Adrenal gland (tissue), 12 donors: ENCODE data around the gene EHBP1L1. TPM values are rescaled to one million over a fixed set of nuclear protein-coding genes. Genes with fewer than 3 reads are reported as not detected.

ENCODE experiments used
- DNase-seq, 7 donors: peaks; one replicate each; pipeline ENCODE4 v3.0.0-alpha.2; 2019 to 2020
- H3K27ac ChIP-seq, 5 donors: fragments of 200-600 bp; sonication (generic) in 4 of 5; 1 replicate in 3 of 5; 2 replicates in 2 of 5; pipeline versions ENCODE4 v1.5.1 to v1.8.0; 2016 to 2020; ENCODE audit warnings: mild to moderate bottlenecking in 1 of 5
- H3K27me3 ChIP-seq: fragments of 200-600 bp; 2 replicates; pipeline ENCODE4 v1.8.0; 2021
- H3K36me3 ChIP-seq, 2 donors: fragments of 200-600 bp; replicated peaks in 1 of 2; 1 replicate in 1 of 2; 2 replicates in 1 of 2; pipeline versions ENCODE4 v1.5.1 to v1.8.0; 2018 to 2022
- H3K4me1 ChIP-seq, 2 donors: fragments of 200-600 bp; replicated peaks in 1 of 2; 1 replicate in 1 of 2; 2 replicates in 1 of 2; pipeline versions ENCODE4 v1.5.1 to v1.8.0; 2018 to 2021
- H3K4me3 ChIP-seq, 4 donors: fragments of 200-600 bp; sonication (generic) in 3 of 4; one replicate each; pipeline ENCODE4 v1.5.1; 2016 to 2018
- H3K9me3 ChIP-seq, 3 donors: fragments of 200-600 bp; sonication (generic) in 1 of 3; replicated peaks in 1 of 3; 1 replicate in 2 of 3; 2 replicates in 1 of 3; pipeline versions ENCODE4 v1.5.1 to v1.8.0; 2016 to 2021
- CTCF ChIP-seq, 6 experiments: fragments of 450-650 bp in 4 of 6; fragments of 200-600 bp in 2 of 6; sonication (generic) in 1 of 6; IDR thresholded peaks; 1 replicate in 5 of 6; 2 replicates in 1 of 6; pipeline versions ENCODE4 v1.5.1 to v1.8.0; 2016 to 2021; ENCODE audit warnings: antibody characterized with exemption in 6 of 6, mild to moderate bottlenecking in 2 of 6, moderate library complexity in 1 of 6
- POLR2A ChIP-seq, 2 donors: fragments of 450-650 bp; IDR thresholded peaks; one replicate each; pipeline ENCODE4 v1.6.1; 2017; ENCODE audit warnings: antibody characterized with exemption in 2 of 2, mild to moderate bottlenecking in 2 of 2, moderate library complexity in 1 of 2
- WGBS, 4 donors: extraction: QIAGEN DNeasy Blood & Tissue Kit in 2 of 4; methylation state at CpG; one replicate each; pipeline versions ENCODE4 v1.1.5 to v1.1.7; 2013 to 2017; 5-methylcytosine and 5-hydroxymethylcytosine counted together
- intact Hi-C, 2 donors: fragments of 100-400 bp; cut with DNase I; formaldehyde crosslinking; loops; one replicate each; pipeline versions ENCODE4 v1.14.1 to v1.15.0; 2022 to 2023
- polyA plus RNA-seq, 3 donors: library from polyadenylated mRNA; stranded (reverse); fragments of 200-250 nt in 2 of 3; fragments of 350-450 nt in 1 of 3; fragmentation: Illumina TruSeq in 1 of 3; extraction: RNeasy Lipid Tissue Mini Kit (QIAGEN cat#74804) in 1 of 3; gene quantifications; one replicate each; pipeline ENCODE4 v1.2.3, GENCODE V29; 2013 to 2014
- total RNA-seq, 9 donors: library from RNA; depleted of rRNA in 4 of 9; stranded (reverse); fragments of >200 nt in 4 of 9; fragments of 120-200 nt in 1 of 9; fragmentation: NEBNext Ultra II Directional in 1 of 9; extraction: Animal tissue kit (Norgen Biotek cat#: 25700) in 1 of 9; gene quantifications; one replicate each; pipeline versions ENCODE4 v1.1.0 to v1.2.4, GENCODE V29; 2013 to 2023
- donor health status: healthy with polysubstance abuse.
- donor health status: Bipolar disorder and iron deficiency.
- donor health status: DM: yes; HTN: yes; CAD: no.
- donor health status: DM: no; HTN: no; CAD: no.
- donor health status: DM: no; HTN: no; CAD: no.
- donor health status: DM: yes; HTN: yes; CAD: no.

The EHBP1L1 gene
- total and polyA plus RNA-seq, 12 donors, result 8.7 to 68.0 (median 34.5) TPM

- 5 to 6% (median 5%) methylated on average over 25 to 28 of the region's 28 CpGs for WGBS, 4 donors
- Histone ChIP-seq H3K4me3 (peak overlapping the region in 3 of 4 donors; percentile 62 to 87 (median 76)), H3K36me3 (peaks cover 0 to 3% of the 10 kb centered on the region in 2 donors), H3K9me3 (no peaks in the 10 kb centered on the region), H3K27ac (peak overlapping the region; percentile 84 to 97 (median 94)), H3K27me3 (no peaks in the 10 kb centered on the region), H3K4me1 (peaks cover 54 to 65% of the 10 kb centered on the region in 2 donors)
- intact Hi-C loops, result no loop called here
- no peak for DNase-seq
- peak in 1 of 2 donors; percentile 54 for TF ChIP-seq POLR2A (IDR thresholded peaks at IDR 0.05)
- TF ChIP-seq CTCF (IDR thresholded peaks at IDR 0.05), result no peak
Observed at GRCh38 chr11:65569164-65569972, 6.5 kb upstream of the EHBP1L1 start.

DNA sequence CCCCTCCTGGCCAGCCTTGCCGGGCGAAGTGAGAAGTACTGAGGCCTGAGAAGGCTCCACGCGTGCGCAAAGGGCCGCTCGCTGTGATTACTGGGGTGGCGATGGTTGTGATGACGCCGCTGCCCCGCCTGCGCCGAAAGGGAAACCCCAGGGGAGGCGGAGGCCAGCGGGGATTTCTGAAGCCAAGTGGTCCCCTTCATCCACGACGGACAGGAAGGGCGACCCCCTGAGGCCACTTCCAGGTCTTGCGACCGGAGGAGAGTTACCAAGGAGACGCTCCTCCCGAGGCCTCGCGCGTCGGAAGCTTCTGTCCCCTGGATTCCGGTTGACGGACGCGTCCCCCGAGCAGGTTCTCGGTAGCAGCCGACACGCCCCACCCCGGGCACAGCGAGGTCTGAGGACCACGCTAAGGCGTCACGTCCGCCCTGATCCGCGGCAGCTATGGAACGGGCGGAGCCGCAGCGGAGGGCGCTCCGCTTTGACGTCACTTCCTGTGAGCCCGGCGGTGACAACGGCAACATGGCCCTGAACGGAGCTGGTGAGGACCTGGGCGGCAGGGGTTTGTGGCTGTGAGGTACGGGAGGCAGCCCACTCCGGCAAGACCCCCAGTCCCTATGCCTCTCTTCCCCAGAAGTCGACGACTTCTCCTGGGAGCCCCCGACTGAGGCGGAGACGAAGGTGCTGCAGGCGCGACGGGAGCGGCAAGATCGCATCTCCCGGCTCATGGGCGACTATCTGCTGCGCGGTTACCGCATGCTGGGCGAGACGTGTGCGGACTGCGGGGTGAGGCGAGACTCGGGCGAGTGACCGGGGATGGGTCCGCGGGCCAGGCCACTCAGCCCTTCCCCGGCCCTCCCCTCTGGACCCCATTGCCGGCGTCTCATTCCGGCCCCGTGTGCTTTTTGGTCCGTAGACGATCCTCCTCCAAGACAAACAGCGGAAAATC, 5.6 kb upstream of the EHBP1L1 start, which contains the start of gene ZNRD2:
TSS of gene ZNRD2 (plus strand) at position 505 of the 946 bp plus-strand sequence. CDS start at position 520, 15 bp downstream.
- Histone ChIP-seq H3K4me3 (peak within 1 kb of the TSS; percentile 18 to 87 (median 69)), H3K27me3 (no peaks in the 10 kb centered on the region), H3K27ac (peak within 1 kb of the TSS; percentile 84 to 97 (median 94)), H3K9me3 (no peaks in the 10 kb centered on the region), H3K36me3 (peaks cover 0 to 3% of the 10 kb centered on the region in 2 donors), H3K4me1 (peaks cover 58 to 71% of the 10 kb centered on the region in 2 donors)
- TF ChIP-seq POLR2A (IDR thresholded peaks at IDR 0.05) (peak in 1 of 2 donors; percentile 76), CTCF (IDR thresholded peaks at IDR 0.05) (peak in 5 of 6 experiments; percentile 39 to 60 (median 49))
- DNase-seq, result peak; percentile 96 to 99 (median 99)
- intact Hi-C loops, result loop anchor here in 1 of 2 donors (5.0 kb wide), 1 partner anchor 42 kb away; the partner anchor contains the start of gene MAP3K11
- WGBS, 4 donors, result 0 to 3% (median 0%) methylated on average over 13 to 89 of the region's 89 CpGs

DNA sequence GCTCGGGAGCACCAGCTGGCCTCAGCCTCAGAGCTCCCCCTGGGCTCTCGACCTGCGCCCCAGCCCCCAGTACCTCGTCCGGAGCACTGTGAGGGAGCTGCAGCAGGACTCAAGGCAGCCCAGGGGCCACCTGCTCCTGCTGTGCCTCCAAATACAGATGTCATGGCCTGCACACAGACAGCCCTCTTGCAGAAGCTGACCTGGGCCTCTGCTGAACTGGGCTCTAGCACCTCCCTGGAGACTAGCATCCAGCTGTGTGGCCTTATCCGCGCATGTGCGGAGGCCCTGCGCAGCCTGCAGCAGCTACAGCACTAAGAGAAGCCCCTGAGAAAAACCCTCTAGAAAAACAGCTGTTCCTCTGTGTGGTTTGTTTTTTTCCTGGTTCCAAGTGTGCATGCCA, 4.4 kb upstream of the EHBP1L1 start:
- intact Hi-C loops, result loop anchor here in 1 of 2 donors (5.0 kb wide), 1 partner anchor 41 kb away; the partner anchor contains the start of gene MAP3K11
- Histone ChIP-seq H3K36me3 (peaks cover 0 to 3% of the 10 kb centered on the region in 2 donors), H3K4me1 (peaks cover 49 to 64% of the 10 kb centered on the region in 2 donors), H3K9me3 (no peaks in the 10 kb centered on the region), H3K27me3 (no peaks in the 10 kb centered on the region), H3K27ac (peak overlapping the region in 3 of 5 donors; percentile 9 to 97 (median 94)), H3K4me3 (no peak overlapping the region)
- TF ChIP-seq POLR2A (IDR thresholded peaks at IDR 0.05), result no peak
- no peak for TF ChIP-seq CTCF (IDR thresholded peaks at IDR 0.05)
- no peak for DNase-seq
- WGBS, 4 donors, result 73 to 77% (median 75%) methylated on average over 3 to 9 of the region's 9 CpGs
